Measurements from ENCODE around the gene DPPA5. TPM values are rescaled to one million over a fixed set of nuclear protein-coding genes. Genes with fewer than 3 reads are reported as not detected.

DPPA5 gene
- total and polyA plus RNA-seq, 3 donors from 2014 or later: 0.94 to 2.3 (median 1.7) TPM

DNA sequence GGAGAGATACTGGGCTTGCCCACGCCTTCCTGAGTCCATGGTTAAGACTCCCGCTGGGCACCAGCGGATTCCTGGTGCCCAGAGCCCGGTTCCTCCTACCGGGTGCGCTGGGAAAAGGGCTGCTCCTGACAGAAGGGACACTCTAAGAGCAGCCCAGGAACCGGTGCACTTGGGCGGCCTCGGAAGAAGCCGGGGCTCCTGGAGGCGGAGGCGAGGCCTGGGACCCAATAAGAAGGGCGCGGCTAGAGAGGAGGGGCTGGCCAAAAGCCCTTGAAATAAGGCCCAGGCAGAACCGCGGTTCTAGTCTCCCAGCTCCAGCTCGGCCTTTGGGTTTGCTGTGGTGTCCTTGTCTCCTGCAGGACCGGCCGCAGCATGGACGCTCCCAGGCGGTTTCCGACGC, 8.3 kb upstream of the DPPA5 start, which contains the start of gene KHDC3L:
Gene KHDC3L (plus strand): TSS at position 301 of the 400 bp plus-strand sequence. CDS start 72 bp downstream, at position 373.
- intact Hi-C loops (cut with DNase I; ENCODE audit: low total_unique reads): no loop called here
- TF ChIP-seq POLR2A (IDR thresholded peaks at IDR 0.05): no peak
- TF ChIP-seq CTCF (IDR thresholded peaks at IDR 0.05): no peak

DNA sequence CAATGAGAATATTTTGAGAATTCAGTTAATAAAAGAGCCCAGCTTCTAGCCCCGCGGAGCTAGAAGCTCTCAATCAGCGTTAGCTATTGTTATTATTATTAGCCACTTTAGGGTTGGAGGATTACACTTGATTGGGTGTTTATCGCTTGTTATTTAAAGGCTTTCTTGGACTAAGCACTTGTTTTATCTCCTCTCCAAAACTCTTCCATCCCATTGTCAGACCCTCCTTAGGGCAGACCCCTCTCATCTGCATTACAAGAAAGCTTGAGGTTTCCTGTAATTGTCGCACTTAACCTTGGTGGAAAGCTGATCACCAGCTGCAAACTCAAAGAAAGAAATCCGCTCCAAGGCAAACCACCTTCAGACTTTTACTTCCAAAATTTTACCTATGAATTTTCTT, 4.8 kb downstream of the DPPA5 start:
- H3K4me3 ChIP-seq: no peak overlapping the region
- intact Hi-C loops (cut with DNase I; ENCODE audit: low total_unique reads): no loop called here
- TF ChIP-seq CTCF (IDR thresholded peaks at IDR 0.05): no peak
- TF ChIP-seq POLR2A (IDR thresholded peaks at IDR 0.05): no peak
- no peaks in the 10 kb centered on the region for H3K27me3 ChIP-seq
- no peaks in the 10 kb centered on the region for H3K9me3 ChIP-seq
- H3K27ac ChIP-seq: no peak overlapping the region
- 30 to 34% methylated on average over 6 of the region's 6 CpGs for WGBS, 2 donors
- DNase-seq: no peak
- H3K36me3 ChIP-seq (ENCODE audit: low read depth, missing control alignments): no peaks in the 10 kb centered on the region
- H3K4me1 ChIP-seq: no peaks in the 10 kb centered on the region

More for the DNA sequence above, 8.3 kb upstream of the DPPA5 start, which contains the start of gene KHDC3L:
- Histone ChIP-seq H3K9me3 (no peaks in the 10 kb centered on the region), H3K4me1 (no peaks in the 10 kb centered on the region), H3K27ac (no peak within 1 kb of the TSS), H3K27me3 (no peaks in the 10 kb centered on the region), H3K36me3 (ENCODE audit: low read depth, missing control alignments) (no peaks in the 10 kb centered on the region), H3K4me3 (peak within 1 kb of the TSS in 1 of 2 donors; percentile 29)
- DNase-seq: no peak
- WGBS, 2 donors: 82 to 85% methylated on average over 22 to 23 of the region's 23 CpGs

GRCh38 chr6:73348550-73349204, 5.4 kb downstream of the DPPA5 start:
- intact Hi-C loops (cut with DNase I; ENCODE audit: low total_unique reads): no loop called here
- DNase-seq: no peak
- no peaks in the 10 kb centered on the region for H3K9me3 ChIP-seq
- peak overlapping the region in 1 of 2 donors; percentile 35 for H3K4me3 ChIP-seq
- H3K4me1 ChIP-seq: no peaks in the 10 kb centered on the region
- no peak for TF ChIP-seq POLR2A (IDR thresholded peaks at IDR 0.05)
- TF ChIP-seq CTCF (IDR thresholded peaks at IDR 0.05): no peak
- no peak overlapping the region for H3K27ac ChIP-seq
- no peaks in the 10 kb centered on the region for H3K27me3 ChIP-seq
- no peaks in the 10 kb centered on the region for H3K36me3 ChIP-seq (ENCODE audit: low read depth, missing control alignments)
- WGBS, 2 donors: 31 to 32% methylated on average over 19 to 33 of the region's 33 CpGs

GRCh38 chr6:73343164-73343563, 10.9 kb downstream of the DPPA5 start:
- Histone ChIP-seq H3K27me3 (no peaks in the 10 kb centered on the region), H3K36me3 (ENCODE audit: low read depth, missing control alignments) (no peaks in the 10 kb centered on the region), H3K4me1 (no peaks in the 10 kb centered on the region), H3K4me3 (no peak overlapping the region), H3K27ac (no peak overlapping the region), H3K9me3 (no peaks in the 10 kb centered on the region)
- no peak for TF ChIP-seq CTCF (IDR thresholded peaks at IDR 0.05)
- intact Hi-C loops (cut with DNase I; ENCODE audit: low total_unique reads): no loop called here
- no peak for DNase-seq

DNA sequence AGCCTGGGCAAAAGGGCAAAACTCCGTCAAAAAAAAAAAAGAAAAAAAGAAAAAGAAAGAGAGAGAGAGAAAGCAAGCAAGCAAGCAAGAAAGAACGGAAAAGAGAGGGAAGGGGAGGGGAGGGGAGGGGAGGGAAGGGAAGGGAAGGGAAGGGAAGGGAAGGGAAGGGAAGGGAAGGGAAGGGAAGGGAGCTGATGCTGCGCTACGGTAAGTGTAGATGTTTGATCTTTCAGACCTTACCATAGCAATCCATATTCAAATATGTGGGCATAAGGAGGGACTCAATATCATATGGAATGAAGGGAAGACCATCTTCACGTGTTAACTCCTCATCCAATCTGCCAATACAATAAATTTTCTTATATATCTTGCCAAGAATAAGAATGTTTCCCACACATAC, 11.9 kb downstream of the DPPA5 start:
- no peak for TF ChIP-seq POLR2A (IDR thresholded peaks at IDR 0.05)
- no peak for TF ChIP-seq CTCF (IDR thresholded peaks at IDR 0.05)
- no peak overlapping the region for H3K27ac ChIP-seq
- no peak overlapping the region for H3K4me3 ChIP-seq
- no peaks in the 10 kb centered on the region for H3K36me3 ChIP-seq (ENCODE audit: low read depth, missing control alignments)
- intact Hi-C loops (cut with DNase I; ENCODE audit: low total_unique reads): no loop called here
- H3K4me1 ChIP-seq: no peaks in the 10 kb centered on the region
- 80 to 81% methylated on average over 5 of the region's 5 CpGs for WGBS, 2 donors
- no peaks in the 10 kb centered on the region for H3K9me3 ChIP-seq
- no peaks in the 10 kb centered on the region for H3K27me3 ChIP-seq
- DNase-seq: no peak
